GM18498 (cell line): ENCODE measurements around the gene RBBP8.

ENCODE experiments used
- ATAC-seq: cut with Tn5 transposase; IDR thresholded peaks from one replicate; pipeline ENCODE4 v1.9.1; 2021; ENCODE audit warnings: mild to moderate bottlenecking, moderate library complexity; ENCODE audit not compliant: unreplicated experiment

The RBBP8 gene

GRCh38 chr18:23059541-23060465 lies 126.7 kb downstream of the RBBP8 start:
- ATAC-seq = no peak

GRCh38 chr18:23062011-23062410 lies 128.9 kb downstream of the RBBP8 start:
- ATAC-seq = no peak

- no peak for ATAC-seq
Observed at GRCh38 chr18:23063502-23063901, 130.4 kb downstream of the RBBP8 start.

GRCh38 chr18:23065234-23065806 lies 132.2 kb downstream of the RBBP8 start:
- ATAC-seq = no peak

- ATAC-seq = no peak
Observed at GRCh38 chr18:23066060-23066459, 132.9 kb downstream of the RBBP8 start.

- ATAC-seq = no peak
Observed at GRCh38 chr18:23066504-23067039, 133.4 kb downstream of the RBBP8 start.

- no peak for ATAC-seq
Observed at GRCh38 chr18:23067236-23067635, 134.1 kb downstream of the RBBP8 start.

GRCh38 chr18:23068011-23068410 lies 134.9 kb downstream of the RBBP8 start:
- no peak for ATAC-seq

- ATAC-seq = no peak
Observed at GRCh38 chr18:23068570-23069310, 135.6 kb downstream of the RBBP8 start.

- no peak for ATAC-seq
Observed at GRCh38 chr18:23069481-23069880, 136.4 kb downstream of the RBBP8 start.

- no peak for ATAC-seq
Observed at GRCh38 chr18:23069898-23070297, 136.8 kb downstream of the RBBP8 start.

- ATAC-seq = peak; percentile 100
Observed at GRCh38 chr18:23071285-23071684, 138.2 kb downstream of the RBBP8 start.

- no peak for ATAC-seq
Observed at GRCh38 chr18:23072079-23072478, 139.0 kb downstream of the RBBP8 start.

GRCh38 chr18:23073996-23074606 lies 141.0 kb downstream of the RBBP8 start:
- no peak for ATAC-seq
